ENCODE data around the gene ETAA1.

ETAA1 gene

DNA sequence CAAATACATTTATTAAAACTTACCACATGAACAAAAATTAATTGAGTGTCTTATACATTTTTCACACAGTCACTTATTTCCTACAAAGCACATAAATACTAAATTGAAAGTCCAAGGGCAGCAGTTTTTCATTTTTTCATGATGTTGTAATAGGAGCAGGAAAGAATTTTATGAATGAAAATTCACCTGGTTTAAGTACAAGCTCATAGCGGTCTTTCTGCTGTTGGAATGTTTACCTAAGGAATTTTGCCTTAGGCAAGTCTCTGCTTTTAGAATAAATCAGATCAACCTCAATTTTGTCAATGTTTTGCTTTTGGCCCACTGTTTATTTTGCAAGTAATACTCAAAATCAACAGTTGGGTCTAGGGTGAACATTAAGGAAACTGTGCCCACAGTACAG, 40.0 kb downstream of the ETAA1 start:
- no peak for DNase-seq

- no peak for DNase-seq
These were observed 41.2 kb downstream of the ETAA1 start for GRCh38 chr2:67438337-67438736.

DNA sequence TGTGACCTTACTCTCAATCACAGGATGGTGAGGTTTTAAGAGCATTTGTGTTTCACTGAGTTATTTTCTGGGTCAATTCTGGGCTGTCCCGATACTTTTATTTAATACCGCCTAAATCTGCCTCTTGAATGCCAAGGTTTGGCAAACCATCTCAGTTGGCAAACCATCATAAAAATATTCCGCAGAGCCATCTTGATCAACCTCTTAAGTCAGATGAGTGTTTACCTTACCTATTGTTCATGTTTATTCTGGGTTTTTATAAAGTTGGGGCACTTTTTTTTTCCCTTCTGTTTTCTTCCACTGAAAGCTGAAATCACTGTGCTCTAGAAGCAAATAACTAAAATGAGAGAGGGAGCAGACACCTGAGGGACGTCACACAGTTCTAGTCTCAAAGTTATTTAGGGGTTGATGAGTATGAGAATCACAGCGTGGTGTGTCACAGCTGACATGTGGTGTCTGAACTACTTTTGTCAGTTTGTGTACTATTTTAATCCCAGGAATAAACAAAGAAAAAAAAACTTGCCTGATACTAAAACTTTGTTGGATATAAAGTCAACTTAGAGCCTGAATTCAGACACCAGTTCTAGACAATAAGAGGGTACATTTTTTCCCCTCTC, 48.6 kb downstream of the ETAA1 start:
- no peak for DNase-seq

- no peak for DNase-seq
These were observed 49.4 kb downstream of the ETAA1 start for GRCh38 chr2:67446491-67446911.

DNA sequence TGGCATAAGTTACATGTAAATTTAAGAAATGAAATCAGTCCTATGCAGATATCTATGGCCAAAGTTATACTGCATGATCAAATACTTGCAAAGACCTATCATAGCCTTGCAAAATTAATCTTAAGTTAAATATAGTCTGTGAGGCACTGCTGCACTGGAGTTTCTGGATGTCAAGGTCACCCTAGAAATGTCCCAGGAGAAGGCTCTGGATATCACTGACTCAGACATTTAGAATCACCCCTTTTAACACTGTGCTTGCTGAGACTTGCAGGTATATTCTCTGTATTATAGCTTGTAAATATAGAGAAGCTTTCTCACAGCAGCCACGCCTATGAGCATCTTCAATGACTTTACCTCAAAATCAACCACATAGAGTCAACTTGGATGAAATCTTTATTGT, 51.5 kb downstream of the ETAA1 start:
- no peak for DNase-seq

DNA sequence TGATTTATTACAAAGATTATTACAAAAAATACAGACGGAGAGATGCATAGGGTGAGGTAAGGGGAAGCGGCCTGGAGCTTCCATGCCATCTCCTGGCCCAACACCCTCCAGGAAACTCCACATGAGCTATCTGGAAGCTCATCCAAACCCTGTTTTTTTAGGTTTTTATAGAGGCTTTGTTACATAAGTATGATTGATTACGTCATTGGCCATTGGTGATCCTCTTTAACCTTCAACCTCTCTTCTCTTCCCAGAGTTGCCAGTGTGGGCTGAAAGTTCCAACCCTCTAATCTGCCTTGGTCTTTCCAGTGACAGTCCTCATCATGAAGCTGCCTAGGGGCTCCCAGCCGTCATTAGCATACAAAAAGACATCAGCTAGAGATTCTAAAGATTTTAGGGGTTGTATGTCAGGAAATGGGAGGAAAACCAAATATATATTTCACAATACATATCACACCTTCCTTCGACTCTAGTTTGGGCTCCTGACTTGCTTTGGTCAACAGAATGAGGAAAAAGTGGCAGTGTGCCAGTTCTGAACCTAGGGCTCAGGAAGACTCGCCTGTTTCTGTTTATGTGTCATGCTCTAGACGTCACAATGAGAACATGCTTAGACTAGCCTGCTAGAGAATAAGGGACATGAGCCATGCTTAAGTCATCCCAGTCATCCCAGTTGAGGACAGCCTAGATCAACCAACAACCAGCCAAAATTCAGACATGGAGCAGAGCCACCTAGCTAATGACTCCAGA, 54.1 kb downstream of the ETAA1 start:
- no peak for DNase-seq

GRCh38 chr2:67453310-67453709, 56.2 kb downstream of the ETAA1 start:
- no peak for DNase-seq

- no peak for DNase-seq
These were observed 58.3 kb downstream of the ETAA1 start for GRCh38 chr2:67455219-67456142.

DNA sequence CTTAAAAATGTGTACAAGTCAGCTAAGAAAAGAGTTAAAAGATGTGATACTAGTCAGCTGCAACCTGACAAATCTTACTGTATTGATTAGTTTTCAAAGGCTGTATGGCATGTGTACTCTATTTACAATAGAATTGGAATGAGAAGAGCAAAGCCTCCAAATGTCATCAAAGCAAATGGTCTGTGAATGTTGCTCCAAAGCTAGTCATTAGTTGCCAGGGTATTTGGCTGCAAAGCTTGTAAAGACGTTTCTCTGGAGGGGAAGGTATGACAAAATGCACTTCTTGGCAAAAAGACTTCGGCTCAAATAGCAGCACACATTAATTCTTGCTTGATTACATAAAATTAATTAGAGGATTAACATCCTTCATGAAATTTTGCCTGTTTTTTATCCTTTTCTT, 59.3 kb downstream of the ETAA1 start:
- no peak for DNase-seq

GRCh38 chr2:67457699-67458098, 60.6 kb downstream of the ETAA1 start:
- DNase-seq: no peak

- no peak for DNase-seq
These were observed 62.6 kb downstream of the ETAA1 start for GRCh38 chr2:67459761-67460160.
